Kidney (tissue), 14 donors: Measurements from ENCODE around the gene INCA1. TPM values are rescaled to one million over a fixed set of nuclear protein-coding genes. Genes with fewer than 3 reads are reported as not detected.

ENCODE experiments used
- DNase-seq, 5 donors: peaks; one replicate each; pipeline ENCODE4 v3.0.0-alpha.2; 2013 to 2020
- FAIRE-seq: peaks from 2 replicates; lab custom pipeline; 2012; peaks lifted over from hg19 to GRCh38; lab: Jason Lieb, UNC
- H3K27ac ChIP-seq, 2 donors: one replicate each; pipeline ENCODE4 v1.7.0; 2013; ENCODE audit warnings: low read depth in 2 of 2, low read length in 2 of 2, inconsistent platforms in 1 of 2
- H3K27me3 ChIP-seq: one replicate; pipeline ENCODE4 v1.7.1; 2013; ENCODE audit warnings: low read length, inconsistent platforms; ENCODE audit not compliant: control insufficient read depth, insufficient read depth
- H3K36me3 ChIP-seq, 3 donors: one replicate each; pipeline versions ENCODE4 v1.7.0 to v1.7.1; 2013; ENCODE audit warnings: low read length in 3 of 3, control low read depth in 1 of 3, inconsistent platforms in 1 of 3; ENCODE audit not compliant: insufficient read depth in 3 of 3, control insufficient read depth in 2 of 3
- H3K4me1 ChIP-seq, 3 donors: one replicate each; pipeline versions ENCODE4 v1.7.0 to v1.7.1; 2013; ENCODE audit warnings: low read length in 3 of 3, inconsistent platforms in 1 of 3, low read depth in 1 of 3; ENCODE audit not compliant: control insufficient read depth in 2 of 3, insufficient read depth in 2 of 3
- H3K4me3 ChIP-seq, 3 donors: one replicate each; pipeline versions ENCODE4 v1.7.0 to v1.8.1; 2013; ENCODE audit warnings: low read length in 3 of 3, control low read depth in 1 of 3, inconsistent platforms in 1 of 3
- H3K9ac ChIP-seq, 3 donors: one replicate each; pipeline versions ENCODE4 v1.7.0 to v1.7.1; 2013; ENCODE audit warnings: low read length in 3 of 3, control low read depth in 1 of 3, inconsistent platforms in 1 of 3
- H3K9me3 ChIP-seq, 3 donors: one replicate each; pipeline versions ENCODE4 v1.7.0 to v1.7.1; 2013; ENCODE audit warnings: low read length in 3 of 3, control low read depth in 1 of 3, inconsistent platforms in 1 of 3; ENCODE audit not compliant: control insufficient read depth in 2 of 3, insufficient read depth in 1 of 3
- intact Hi-C: fragments of 100-400 bp; cut with DNase I; formaldehyde crosslinking; loops from one replicate; pipeline ENCODE4 v1.11.1; 2022
- polyA plus RNA-seq: library from polyadenylated mRNA; stranded (reverse); fragments of 350-450 nt; fragmentation: Illumina TruSeq; extraction: RNeasy Lipid Tissue Mini Kit (QIAGEN cat#74804); gene quantifications from one replicate; pipeline ENCODE4 v1.2.3, GENCODE V29; 2014; ENCODE audit warnings: low read depth, low replicate concordance; ENCODE audit not compliant: insufficient read depth
- total RNA-seq: library from RNA; stranded (reverse); fragmentation: NEBNext Ultra II Directional; extraction: Animal tissue kit (Norgen Biotek cat#: 25700); gene quantifications from one replicate; pipeline ENCODE4 v1.2.1, GENCODE V29; 2021
- TF ChIP-seq, protein P1 (sequence below): IDR thresholded peaks from 3 replicates; pipeline ENCODE4 v1.5.1; 2012; ENCODE audit warnings: mild to moderate bottlenecking, moderate library complexity, borderline replicate concordance; ENCODE audit not compliant: insufficient read depth; ENCODE audit errors: extremely low read depth
- donor health status: control.
- donor health status: control.
- donor health status: control.
- donor health status: control.
- donor health status: control.
- donor health status: DM: yes; HTN: yes; CAD: no.
- donor health status: Normal renal cell carcinoma (clear cell type).

Gene INCA1
- total and polyA plus RNA-seq, 2 donors from 2014 or later: 1.5 to 1.6 TPM

DNA sequence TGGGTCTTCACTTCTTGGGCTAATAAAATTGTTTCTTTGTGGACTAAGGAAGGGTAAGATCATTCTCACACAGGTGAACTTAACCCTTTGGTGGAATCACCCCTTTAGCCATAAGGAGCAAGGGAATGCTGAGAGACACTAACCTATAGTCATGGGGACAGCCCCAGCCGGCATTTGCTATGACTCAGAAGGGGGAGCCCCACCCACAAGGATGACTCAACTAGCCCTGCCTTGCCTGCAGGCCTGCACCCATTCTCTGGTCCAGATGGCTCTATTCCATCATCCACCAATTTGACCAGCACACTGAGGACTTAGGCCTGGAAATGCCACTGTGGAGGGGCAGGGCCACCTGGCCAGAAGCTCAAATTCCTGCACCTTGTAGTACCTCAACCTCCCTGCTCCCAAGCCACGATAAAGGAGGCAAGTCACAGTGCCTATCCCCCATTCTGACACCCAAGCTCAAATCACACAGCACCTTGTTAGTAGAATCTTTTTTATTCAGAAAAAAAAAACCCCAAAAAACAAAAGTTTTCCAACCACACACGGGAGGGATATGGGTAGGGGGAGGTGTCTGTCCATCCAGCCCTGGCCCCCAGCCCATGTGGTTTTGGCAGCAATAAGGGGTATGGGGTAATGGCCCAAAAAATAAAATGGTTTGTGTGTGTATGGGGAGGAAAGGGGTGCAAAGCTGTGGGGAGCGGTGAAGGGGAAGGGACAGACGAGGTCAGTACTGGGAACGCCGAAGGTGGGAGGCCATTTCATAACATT, 52.0 kb downstream of the INCA1 start:
- FAIRE-seq: no peak
- H3K36me3 ChIP-seq: peaks cover 6 to 30% (median 21%) of the 10 kb centered on the region in 3 donors

DNA sequence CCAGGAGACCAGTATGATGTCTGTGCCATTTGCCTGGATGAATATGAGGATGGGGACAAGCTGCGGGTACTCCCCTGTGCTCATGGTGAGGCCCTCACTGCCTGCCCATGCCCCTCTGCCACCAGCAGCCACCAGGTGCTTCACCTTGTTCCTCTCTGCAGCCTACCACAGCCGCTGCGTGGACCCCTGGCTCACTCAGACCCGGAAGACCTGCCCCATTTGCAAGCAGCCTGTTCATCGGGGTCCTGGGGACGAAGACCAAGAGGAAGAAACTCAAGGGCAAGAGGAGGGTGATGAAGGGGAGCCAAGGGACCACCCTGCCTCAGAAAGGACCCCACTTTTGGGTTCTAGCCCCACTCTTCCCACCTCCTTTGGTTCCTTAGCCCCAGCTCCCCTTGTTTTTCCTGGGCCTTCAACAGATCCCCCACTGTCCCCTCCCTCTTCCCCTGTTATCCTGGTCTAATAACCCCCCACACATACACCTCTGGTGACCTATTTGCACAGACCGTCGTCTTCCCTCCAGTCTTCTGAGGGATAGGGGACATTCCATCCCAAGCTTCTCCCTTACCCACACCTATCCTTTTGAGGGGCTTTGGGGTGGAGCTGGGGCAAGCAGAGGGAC, 52.7 kb downstream of the INCA1 start:
- Histone ChIP-seq H3K9me3 (no peaks in the 10 kb centered on the region), H3K4me1 (peaks cover 5 to 31% (median 13%) of the 10 kb centered on the region in 3 donors), H3K27me3 (no peaks in the 10 kb centered on the region), H3K9ac (no peak overlapping the region), H3K36me3 (peaks cover 6 to 30% (median 21%) of the 10 kb centered on the region in 3 donors), H3K4me3 (no peak overlapping the region), H3K27ac (peak overlapping the region; percentile 30 to 49)
- DNase-seq (no peak), FAIRE-seq (no peak)
- intact Hi-C loops: no loop called here
- TF ChIP-seq, protein P1, sequence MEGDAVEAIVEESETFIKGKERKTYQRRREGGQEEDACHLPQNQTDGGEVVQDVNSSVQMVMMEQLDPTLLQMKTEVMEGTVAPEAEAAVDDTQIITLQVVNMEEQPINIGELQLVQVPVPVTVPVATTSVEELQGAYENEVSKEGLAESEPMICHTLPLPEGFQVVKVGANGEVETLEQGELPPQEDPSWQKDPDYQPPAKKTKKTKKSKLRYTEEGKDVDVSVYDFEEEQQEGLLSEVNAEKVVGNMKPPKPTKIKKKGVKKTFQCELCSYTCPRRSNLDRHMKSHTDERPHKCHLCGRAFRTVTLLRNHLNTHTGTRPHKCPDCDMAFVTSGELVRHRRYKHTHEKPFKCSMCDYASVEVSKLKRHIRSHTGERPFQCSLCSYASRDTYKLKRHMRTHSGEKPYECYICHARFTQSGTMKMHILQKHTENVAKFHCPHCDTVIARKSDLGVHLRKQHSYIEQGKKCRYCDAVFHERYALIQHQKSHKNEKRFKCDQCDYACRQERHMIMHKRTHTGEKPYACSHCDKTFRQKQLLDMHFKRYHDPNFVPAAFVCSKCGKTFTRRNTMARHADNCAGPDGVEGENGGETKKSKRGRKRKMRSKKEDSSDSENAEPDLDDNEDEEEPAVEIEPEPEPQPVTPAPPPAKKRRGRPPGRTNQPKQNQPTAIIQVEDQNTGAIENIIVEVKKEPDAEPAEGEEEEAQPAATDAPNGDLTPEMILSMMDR: no peak

More for the DNA sequence above, 52.0 kb downstream of the INCA1 start:
- TF ChIP-seq, protein P1: no peak
- peak in 1 of 5 donors; percentile 87 for DNase-seq
- Histone ChIP-seq H3K27me3 (no peaks in the 10 kb centered on the region), H3K4me1 (peaks cover 5 to 34% (median 13%) of the 10 kb centered on the region in 3 donors), H3K9ac (no peak overlapping the region), H3K27ac (peak overlapping the region; percentile 30 to 49), H3K4me3 (no peak overlapping the region), H3K9me3 (no peaks in the 10 kb centered on the region)
- intact Hi-C loops: no loop called here

DNA sequence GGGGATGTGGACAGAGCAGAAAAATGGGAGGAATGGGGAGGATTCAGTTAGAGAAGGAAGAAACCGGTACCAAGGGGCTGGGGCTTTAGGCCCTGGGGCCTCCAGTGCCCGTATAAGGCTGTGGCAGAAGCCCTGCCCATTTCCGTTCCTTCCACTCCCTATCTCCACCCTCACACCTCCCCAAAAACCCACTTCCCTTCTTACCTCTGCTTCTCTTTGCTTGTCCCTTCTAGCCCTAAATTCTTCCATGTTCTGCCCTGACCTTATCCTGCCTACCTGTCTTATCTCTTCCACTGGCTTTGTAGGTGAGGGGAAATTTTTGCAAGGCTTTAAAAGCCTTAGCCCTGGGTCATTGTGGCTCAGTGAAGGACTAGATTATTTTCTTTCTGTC, 53.2 kb downstream of the INCA1 start:
- Histone ChIP-seq H3K4me3 (no peak overlapping the region), H3K9ac (no peak overlapping the region), H3K27ac (no peak overlapping the region), H3K9me3 (no peaks in the 10 kb centered on the region), H3K4me1 (peaks cover 5 to 32% (median 15%) of the 10 kb centered on the region in 3 donors), H3K27me3 (no peaks in the 10 kb centered on the region), H3K36me3 (peaks cover 6 to 30% (median 21%) of the 10 kb centered on the region in 3 donors)
- FAIRE-seq (no peak), DNase-seq (no peak)
- TF ChIP-seq, protein P1: no peak
- intact Hi-C loops: no loop called here
